GM15510 (cell line): ENCODE results near the gene B4GALNT1.

Source experiments
- POLR2A ChIP-seq: IDR thresholded peaks from 3 replicates; pipeline ENCODE4 v1.6.1; 2011; ENCODE audit warnings: borderline replicate concordance; ENCODE audit not compliant: insufficient read length; ENCODE audit errors: extremely low read depth

Gene B4GALNT1

DNA sequence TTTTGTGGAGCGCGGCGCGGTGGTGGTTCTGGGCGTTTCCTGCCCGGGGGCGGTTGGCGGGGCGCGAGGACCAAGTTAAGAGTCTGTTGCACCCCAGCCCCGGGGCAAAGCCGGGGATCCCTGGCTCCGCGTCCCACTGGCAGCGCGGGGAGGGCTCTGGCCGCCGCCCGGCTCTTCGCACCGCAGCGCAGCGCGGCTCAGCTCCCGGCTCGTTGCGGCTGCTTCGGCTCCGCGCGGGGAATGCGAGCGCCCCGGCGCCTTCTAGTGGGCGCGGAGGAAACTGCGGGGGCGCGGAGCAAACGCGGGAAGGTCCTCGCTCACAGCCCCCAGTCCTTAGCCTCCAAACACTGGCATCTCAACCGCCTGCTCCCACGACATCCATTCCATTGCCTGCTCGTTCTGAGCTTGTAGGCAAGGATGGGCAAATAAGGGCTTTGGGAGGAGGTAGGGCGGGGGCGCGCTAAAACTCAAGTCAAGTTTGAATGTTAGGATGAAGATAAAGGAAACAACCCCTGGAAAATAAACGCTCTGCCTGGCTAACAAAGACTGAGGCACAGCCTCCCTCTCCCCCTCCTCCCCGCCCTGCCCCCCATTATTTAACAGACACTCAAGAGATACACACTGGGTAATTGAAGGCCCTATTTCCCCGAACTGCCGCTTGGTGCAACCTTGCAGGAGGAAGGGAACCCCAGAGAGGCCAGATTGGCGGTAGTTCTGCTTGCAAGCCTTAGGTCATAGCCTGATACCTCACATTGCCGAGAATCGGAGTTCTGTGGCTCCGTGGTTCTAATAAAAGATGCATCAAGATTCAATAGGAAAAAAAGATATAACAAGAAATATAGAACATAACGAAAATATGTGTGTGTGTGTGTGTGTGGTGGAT is at the start of gene B4GALNT1:
B4GALNT1 (minus strand) TSS at position 244 of the 883 bp plus-strand sequence. CDS start 1,069 bp downstream, outside the sequence.
- no peak for TF ChIP-seq POLR2A

DNA sequence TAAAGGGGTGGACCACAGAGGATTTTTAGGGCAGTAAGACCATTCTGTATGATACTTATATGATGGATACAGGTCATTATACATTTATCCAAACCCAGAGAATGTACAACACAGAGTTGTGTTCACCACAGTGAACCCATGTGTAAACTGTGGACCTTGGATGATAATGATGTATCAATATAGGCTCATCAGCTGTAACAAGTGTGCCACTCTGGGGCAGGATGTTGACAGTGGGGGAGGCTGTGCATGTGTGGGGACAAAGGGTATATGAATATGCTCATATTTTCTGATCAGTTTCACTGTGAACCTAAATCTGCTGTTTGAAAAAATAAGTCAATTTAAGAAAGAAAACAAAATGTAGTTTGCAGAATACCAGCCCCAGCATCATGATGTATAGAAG is 46.7 kb upstream of the B4GALNT1 start:
- no peak for TF ChIP-seq POLR2A

DNA sequence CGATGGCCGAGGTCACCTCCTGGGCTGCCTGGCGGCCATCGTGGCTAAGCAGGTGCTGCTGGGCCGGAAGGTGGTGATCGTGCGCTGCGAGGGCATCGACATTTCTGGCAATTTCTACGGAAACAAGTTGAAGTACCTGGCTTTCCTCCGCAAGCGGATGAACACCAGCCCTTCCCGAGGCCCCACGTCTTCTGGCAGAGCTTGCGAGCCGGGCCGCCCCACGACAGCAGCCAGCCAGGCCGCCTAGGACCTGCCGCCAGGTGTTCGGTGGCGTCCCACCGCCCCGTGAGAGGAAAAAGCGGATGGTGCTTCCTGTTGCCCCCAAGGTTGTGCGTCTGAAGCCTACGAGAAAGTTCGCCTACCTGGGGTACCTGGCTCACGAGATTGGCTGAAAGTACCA is 41.7 kb upstream of the B4GALNT1 start:
- TF ChIP-seq POLR2A = no peak

DNA sequence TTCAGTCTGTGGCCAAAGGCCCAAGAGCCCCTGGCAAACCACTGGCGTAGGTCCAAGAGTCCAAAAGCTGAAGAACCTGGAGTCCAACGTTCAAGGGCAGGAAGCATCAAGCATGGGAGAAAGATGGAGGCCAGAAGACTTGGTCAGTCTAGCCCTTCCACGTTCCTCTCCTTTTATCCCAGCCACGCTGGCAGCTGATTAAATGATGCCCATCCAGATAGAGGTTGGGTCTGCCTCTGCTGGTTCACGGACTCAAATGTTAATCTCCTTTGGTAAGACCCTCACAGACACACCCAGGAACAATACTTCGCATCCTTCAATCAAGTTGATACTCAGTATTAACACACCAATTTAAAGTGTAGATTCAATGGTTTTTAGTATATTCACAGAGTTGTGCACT is 39.8 kb upstream of the B4GALNT1 start:
- TF ChIP-seq POLR2A = no peak

DNA sequence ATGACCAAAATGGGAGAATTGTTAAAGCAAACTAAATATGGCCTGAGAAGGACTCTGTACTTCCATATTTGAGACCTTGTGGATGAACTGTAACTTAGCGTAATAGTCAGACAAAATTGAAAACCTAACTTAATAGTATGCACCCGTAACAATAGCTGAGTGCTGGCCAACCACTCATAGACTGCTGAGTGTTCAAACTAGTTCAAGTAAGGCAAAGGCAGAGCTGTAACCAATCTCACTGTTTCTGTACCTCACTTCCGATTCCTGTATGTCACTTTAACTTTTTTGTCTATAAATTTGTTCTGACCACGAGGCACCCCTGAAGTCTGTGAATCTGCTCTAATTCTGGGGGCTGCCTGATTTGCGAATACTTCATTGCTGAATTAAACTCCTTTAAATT is 33.9 kb upstream of the B4GALNT1 start:
- TF ChIP-seq POLR2A = no peak

DNA sequence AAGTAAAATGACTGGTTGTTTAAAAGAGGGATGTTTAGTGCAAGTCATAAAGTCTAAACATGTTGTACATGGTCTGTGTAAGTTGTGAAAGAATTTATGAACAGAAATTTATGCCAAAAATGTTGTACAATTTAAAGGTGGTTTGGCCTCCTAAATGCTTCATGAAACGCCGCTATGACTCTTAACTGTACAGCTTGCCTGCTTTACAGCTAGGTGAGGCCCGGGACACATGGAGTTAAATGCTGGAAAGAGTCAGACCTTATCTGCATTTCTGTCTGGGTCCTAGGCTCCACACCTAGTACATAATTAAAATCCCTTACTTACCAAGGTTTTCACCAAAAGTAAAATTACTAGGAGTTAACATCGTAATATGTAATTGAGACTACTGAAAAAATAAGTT is 28.4 kb upstream of the B4GALNT1 start:
- TF ChIP-seq POLR2A = no peak

DNA sequence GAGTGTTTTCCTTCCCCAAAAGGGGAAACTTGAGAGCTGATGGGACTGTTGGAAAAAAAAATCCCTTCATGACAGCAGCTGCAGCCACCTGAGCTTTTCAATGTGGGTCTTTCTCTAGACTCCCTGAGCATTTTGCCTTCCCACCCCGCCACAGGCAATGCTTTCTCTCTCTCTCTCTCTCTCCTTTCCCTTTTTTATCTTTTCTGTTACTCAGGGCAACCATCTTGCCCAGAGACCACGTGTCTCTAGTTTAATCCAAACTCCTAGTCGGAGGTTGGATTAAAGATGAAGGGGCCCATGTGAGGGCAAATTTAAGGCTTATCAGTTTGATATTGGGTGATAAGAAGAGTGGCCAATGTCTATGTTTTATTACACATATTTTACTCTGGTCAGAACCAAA is 25.9 kb upstream of the B4GALNT1 start:
- no peak for TF ChIP-seq POLR2A

DNA sequence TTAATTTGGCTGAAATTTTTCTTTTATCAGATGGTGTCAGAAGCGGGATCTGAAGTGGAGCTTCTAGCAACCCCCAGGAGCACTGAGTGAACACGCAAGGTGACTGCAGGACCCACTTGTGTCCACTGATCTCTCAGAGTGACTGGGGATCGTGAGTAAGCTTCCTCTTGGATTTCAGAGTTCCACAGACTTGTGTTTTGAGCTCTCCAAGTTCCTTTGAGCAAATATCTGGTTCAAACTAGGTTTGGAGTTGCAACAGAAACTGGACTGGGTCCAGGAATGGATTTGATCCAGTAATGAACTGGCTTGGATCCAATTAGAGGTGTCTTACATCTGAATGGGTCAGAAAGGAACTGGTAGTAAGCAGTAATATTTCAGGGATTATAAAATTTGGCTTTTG is 24.7 kb upstream of the B4GALNT1 start:
- TF ChIP-seq POLR2A = no peak

DNA sequence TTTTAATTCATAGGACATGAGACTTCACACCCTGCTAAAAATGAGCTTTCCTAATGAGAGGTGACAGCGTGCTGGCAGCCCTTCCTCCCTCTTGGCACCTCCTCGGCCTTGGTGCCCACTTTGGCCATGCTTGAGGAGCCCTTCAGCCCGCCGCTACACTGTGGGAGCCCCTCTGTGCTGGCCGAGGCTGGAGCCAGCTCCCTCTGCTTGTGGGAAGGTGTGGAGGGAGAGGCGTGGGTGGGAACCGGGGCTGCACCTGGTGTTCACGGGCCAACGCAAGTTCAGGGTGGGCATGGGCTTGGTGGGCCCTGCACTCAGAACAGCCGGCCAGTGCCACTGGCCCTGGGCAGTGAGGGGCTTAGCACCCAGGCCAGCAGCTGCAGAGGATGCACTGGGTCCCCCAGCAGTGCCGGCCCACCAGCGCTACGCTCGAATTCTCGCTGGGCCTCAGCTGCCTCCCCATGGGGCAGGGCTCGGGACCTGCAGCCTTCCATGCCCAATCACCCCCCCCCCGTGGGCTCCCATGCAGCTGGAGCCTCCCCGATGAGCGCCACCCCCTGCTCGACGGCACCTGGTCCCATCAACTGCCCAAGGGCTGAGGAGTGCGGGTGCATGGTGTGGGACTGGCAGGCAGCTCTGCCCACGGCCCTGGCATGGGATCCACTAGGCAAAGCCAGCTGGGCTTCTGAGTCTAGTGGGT is 22.7 kb upstream of the B4GALNT1 start:
- TF ChIP-seq POLR2A = no peak

DNA sequence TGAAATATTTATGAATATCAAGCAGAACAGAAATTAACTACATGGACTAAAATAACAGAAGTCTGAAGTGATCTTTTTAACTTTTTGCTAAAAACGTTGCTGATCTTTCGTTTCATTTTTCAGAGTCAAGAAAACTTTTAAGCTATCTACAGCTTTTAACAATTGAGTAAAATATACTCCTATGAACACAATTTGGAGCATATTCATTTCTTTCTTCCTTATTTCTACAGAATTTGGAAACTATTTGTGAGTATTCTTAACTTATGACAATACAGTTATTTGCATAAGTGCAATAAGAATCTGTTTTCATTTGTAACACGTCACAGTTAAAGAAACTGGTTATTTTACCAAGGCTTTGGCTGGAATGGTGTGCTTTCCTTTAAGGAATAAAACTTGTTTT is 21.0 kb upstream of the B4GALNT1 start:
- no peak for TF ChIP-seq POLR2A

DNA sequence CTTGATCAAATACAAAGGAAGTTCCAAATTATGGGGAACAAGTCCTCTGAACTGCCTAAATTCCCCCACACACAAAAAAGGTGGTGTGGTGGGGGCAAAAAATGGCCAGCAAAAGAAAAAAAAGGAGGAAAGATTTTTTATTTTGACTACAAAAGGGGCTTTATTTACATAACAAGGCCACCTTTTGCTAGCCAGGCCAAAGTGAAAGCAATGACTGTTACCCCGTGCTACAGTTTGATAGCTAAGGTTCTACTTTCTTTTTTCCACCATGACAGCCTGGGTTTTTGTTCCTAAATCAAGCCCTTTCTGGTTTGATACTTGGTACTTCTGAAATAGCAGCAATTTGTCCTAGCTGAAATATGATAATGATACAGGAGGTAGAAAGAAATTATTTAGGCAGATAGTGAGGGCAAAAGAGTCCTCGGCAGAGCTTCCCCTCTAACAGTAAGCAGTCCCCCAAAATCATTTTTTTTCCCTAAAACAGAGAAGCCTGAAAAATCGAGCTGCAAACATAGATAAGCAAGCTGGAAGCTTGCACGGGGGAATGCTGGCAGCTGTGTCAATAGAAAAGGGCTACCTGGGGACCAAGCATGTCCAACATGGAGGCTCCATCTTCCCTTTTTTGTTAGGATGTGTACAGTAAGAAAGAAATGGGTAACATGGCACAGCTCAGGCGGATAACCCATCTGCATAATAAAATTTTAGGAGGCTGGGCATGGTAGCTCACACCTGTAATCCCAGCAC is 8.9 kb upstream of the B4GALNT1 start:
- TF ChIP-seq POLR2A = no peak

DNA sequence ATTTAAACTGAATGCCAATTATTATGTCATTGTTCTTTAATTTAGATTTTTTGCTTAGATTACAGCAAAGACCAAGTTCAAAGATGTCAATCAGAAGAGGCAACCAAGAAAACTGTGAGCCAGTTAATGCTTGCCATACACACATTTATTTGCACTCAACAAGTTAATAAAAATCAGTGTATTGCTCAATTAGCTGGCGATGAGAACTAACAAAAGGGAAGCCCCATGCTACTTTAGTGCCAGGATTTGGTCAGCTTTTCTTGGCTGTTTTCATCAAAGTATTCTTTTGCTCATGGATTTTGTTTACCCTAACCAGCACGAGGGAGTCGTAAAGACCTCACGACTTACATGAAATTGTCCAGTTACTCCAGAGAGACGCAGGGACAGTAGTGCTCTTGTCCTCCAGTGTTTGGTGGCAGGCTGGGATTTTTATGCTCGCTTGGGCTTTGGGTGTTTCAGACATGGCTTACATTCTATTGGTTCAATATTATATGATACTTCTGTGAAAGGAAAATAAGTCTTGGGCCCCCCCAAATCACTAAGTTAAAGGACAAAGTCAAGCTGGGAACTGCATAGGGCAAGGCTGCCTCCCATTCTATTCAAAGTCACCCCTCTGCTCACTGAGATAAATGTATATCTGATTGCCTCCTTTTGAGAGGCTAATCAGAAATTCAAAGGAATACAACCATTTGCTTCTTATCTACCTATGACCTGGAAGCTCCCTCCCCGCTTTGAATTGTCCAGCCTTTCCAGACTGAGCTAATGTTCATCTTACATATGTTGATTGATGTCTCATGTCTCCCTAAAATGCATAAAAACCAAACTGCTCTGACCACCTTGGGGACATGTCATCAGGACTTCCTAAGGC is 7.4 kb upstream of the B4GALNT1 start:
- TF ChIP-seq POLR2A = no peak

DNA sequence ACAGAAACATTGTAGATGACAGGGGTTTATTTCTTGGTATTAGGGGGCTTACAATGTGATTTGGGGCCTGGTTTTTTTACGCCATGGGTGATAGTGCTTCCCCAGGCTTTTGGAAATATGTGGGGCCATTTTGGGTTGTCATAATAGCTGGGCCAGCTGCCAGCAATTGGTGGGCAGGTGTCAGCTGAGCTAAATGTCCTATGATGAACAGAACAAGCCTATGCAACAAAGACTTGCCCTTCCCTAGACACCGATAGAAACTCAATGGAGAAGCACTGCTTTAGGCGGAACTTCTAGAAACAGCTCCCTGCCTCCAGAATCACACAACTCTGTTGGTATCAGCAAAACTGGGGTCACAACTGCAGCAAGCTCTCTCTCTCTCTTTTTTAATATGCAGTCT is 5.1 kb upstream of the B4GALNT1 start:
- no peak for TF ChIP-seq POLR2A

DNA sequence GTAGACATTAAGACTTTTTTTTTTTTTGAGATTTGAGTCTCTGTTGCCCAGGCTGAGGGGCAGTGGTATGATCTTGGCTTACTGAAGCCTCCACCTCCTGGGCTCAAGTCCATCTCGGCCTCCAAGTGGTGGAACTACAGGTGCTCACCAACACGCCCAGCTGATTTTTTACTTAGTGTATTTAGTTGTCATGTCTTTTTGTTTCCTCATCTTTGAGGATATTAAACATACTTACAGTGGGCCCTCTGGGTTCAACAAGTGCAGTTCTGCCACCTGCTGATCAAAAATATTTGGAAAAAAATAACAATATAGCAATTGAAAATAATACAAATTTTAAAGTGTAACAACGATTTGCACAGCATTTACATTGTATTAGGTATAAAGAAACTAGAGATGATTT is 4.4 kb upstream of the B4GALNT1 start:
- no peak for TF ChIP-seq POLR2A

DNA sequence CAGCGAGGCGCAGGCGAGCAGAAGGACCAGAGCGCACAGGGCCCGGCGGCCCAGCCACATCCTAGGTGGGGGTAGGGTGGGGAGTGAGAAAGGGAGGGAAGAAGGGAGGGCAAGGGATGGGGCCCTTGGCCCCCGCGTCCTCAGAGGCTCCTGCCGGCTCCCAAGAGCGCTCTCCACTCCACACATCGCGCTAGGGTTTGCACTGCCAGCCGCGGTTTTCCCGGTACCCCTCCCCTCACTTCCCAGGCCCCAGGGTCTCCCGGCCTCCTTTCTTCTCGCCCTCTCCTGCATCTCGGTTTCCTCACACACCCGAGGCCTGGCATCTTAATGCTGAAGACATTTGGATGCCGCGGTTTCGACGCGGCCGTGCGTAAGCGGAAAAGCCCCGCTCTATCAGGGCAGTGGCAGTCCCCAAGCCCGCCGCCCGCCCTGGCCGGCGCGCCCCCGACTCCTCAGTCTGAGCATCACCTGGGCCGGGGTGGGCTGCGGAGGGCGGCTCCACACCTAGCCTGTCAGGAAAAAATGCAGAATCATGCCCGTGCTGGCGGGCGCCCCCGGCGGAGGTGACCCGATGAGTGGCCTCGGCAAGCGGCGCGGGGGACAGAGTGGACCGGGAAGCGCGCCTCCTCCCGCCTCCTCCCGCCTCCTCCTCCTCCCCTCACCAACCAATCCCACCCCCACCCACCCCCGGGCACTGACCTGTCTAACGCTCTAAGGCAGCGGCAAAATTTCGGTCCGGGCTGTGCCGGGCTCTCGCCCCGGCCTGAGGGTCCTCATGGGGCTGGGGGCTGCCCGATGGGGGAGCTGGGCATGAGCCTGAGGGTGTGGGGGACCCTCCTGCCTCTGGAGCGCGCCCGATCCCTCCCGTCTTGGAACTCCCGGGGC is 686 bp downstream of the B4GALNT1 start:
- no peak for TF ChIP-seq POLR2A
